HEK293 (cell line): ENCODE measurements around the gene NHS.
A peak's percentile ranks its signal among the peaks of the same experiment; 100 is the strongest.

Experiments used
- CTCF ChIA-PET: fragments of 350-600 bp; formaldehyde crosslinking; extraction: SDS; loops from one replicate; lab custom pipeline; 2021; ENCODE audit warnings: antibody characterized with exemption; lab: Yijun Ruan, JAX
- POLR2A ChIA-PET: fragments of 300-600 bp; formaldehyde crosslinking; extraction: SDS; loops from one replicate; lab custom pipeline; 2020; ENCODE audit warnings: antibody characterized with exemption, inconsistent platforms; lab: Yijun Ruan, JAX
- H3K27ac ChIP-seq: fragments of 200-500 bp; sonication (Bioruptor generic); 2 replicates; pipeline ENCODE4 v1.5.1; 2014; ENCODE audit warnings: low read depth, low read length, control low read depth, inconsistent platforms; ENCODE audit errors: extremely low read depth
- H3K36me3 ChIP-seq, 2 experiments: fragments of 200-500 bp in 1 of 2; sonication (Bioruptor generic) in 1 of 2; 1 replicate in 1 of 2; 2 replicates in 1 of 2; pipeline ENCODE4 v1.5.1; 2014 to 2017; ENCODE audit warnings: inconsistent platforms in 2 of 2, low read length in 2 of 2; ENCODE audit not compliant: control insufficient read depth in 2 of 2, insufficient read depth in 1 of 2
- H3K4me1 ChIP-seq: fragments of 200-500 bp; sonication (Bioruptor generic); 2 replicates; pipeline ENCODE4 v1.5.1; 2014; ENCODE audit warnings: mild to moderate bottlenecking, low read length, inconsistent platforms; ENCODE audit not compliant: control insufficient read depth, insufficient read depth
- H3K4me3 ChIP-seq: 2 replicates; pipeline ENCODE4 v1.5.1; 2011; ENCODE audit warnings: low read depth, mild to moderate bottlenecking, control low read depth, low read length, moderate library complexity
- H3K9me3 ChIP-seq: fragments of 200-500 bp; sonication (Bioruptor generic); 2 replicates; pipeline ENCODE4 v1.5.1; 2014; ENCODE audit warnings: low read depth, low read length, inconsistent platforms; ENCODE audit not compliant: control insufficient read depth, insufficient read depth
- GLI4 ChIP-seq: fragments of 450-650 bp; formaldehyde crosslinking; IDR thresholded peaks from 2 replicates; pipeline ENCODE4 v1.5.1; 2016; ENCODE audit warnings: missing biosample characterization, missing genetic modification characterization
- PRDM10 ChIP-seq: fragments of 450-650 bp; formaldehyde crosslinking; IDR thresholded peaks from 2 replicates; pipeline ENCODE4 v1.5.1; 2016; ENCODE audit warnings: missing biosample characterization, missing genetic modification characterization
- YY2 ChIP-seq: fragments of 450-650 bp; formaldehyde crosslinking; IDR thresholded peaks from 2 replicates; pipeline ENCODE4 v1.5.1; 2016; ENCODE audit warnings: missing biosample characterization, missing genetic modification characterization
- ZBTB10 ChIP-seq: fragments of 450-650 bp; formaldehyde crosslinking; IDR thresholded peaks from 2 replicates; pipeline ENCODE4 v1.5.1; 2016; ENCODE audit warnings: missing biosample characterization, missing genetic modification characterization
- ZBTB49 ChIP-seq: fragments of 450-650 bp; formaldehyde crosslinking; IDR thresholded peaks from 2 replicates; pipeline ENCODE4 v1.5.1; 2016; ENCODE audit warnings: missing biosample characterization, missing genetic modification characterization, low read depth
- ZNF26 ChIP-seq: fragments of 450-650 bp; formaldehyde crosslinking; IDR thresholded peaks from 2 replicates; pipeline ENCODE4 v1.5.1; 2016; ENCODE audit warnings: missing biosample characterization, missing genetic modification characterization
- ZNF416 ChIP-seq: fragments of 450-650 bp; formaldehyde crosslinking; IDR thresholded peaks from 2 replicates; pipeline ENCODE4 v1.5.1; 2016; ENCODE audit warnings: missing biosample characterization, missing genetic modification characterization
- ZNF473 ChIP-seq: fragments of 450-650 bp; formaldehyde crosslinking; IDR thresholded peaks from 2 replicates; pipeline ENCODE4 v1.5.1; 2017; ENCODE audit warnings: missing biosample characterization, missing genetic modification characterization
- ZNF530 ChIP-seq: fragments of 450-650 bp; formaldehyde crosslinking; IDR thresholded peaks from 2 replicates; pipeline ENCODE4 v1.5.1; 2016; ENCODE audit warnings: low read depth, missing biosample characterization, missing genetic modification characterization
- ZNF610 ChIP-seq: fragments of 450-650 bp; formaldehyde crosslinking; IDR thresholded peaks from 2 replicates; pipeline ENCODE4 v1.5.1; 2016; ENCODE audit warnings: missing biosample characterization, missing genetic modification characterization, borderline replicate concordance
- ZNF623 ChIP-seq: fragments of 450-650 bp; formaldehyde crosslinking; IDR thresholded peaks from 2 replicates; pipeline ENCODE4 v1.5.1; 2016; ENCODE audit warnings: missing biosample characterization, missing genetic modification characterization
- ZNF701 ChIP-seq: fragments of 450-650 bp; formaldehyde crosslinking; IDR thresholded peaks from 2 replicates; pipeline ENCODE4 v1.5.1; 2016; ENCODE audit warnings: missing biosample characterization, missing genetic modification characterization
- TF ChIP-seq, protein P1 (sequence below): fragments of 450-650 bp; formaldehyde crosslinking; IDR thresholded peaks from 2 replicates; pipeline ENCODE4 v1.5.1; 2016; ENCODE audit warnings: missing biosample characterization, missing genetic modification characterization, borderline replicate concordance

Gene NHS

GRCh38 chrX:17608888-17609287 lies 233.9 kb downstream of the NHS start:
- CTCF ChIA-PET: no interaction called here
- H3K9me3 ChIP-seq: no peaks in the 10 kb centered on the region
- no peak overlapping the region for H3K4me3 ChIP-seq
- H3K36me3 ChIP-seq: no peaks in the 10 kb centered on the region
- H3K4me1 ChIP-seq: peaks cover 18% of the 10 kb centered on the region; the same call in 1 of the 2 replicates
- POLR2A ChIA-PET: no interaction called here
- TF ChIP-seq PRDM10 (tag by site-specific recombination): peak; percentile 14; the same call in 1 of the 2 replicates
- TF ChIP-seq ZBTB49 (tag by site-specific recombination): no peak
- H3K27ac ChIP-seq: peak overlapping the region; percentile 34; the same call in 1 of the 2 replicates

GRCh38 chrX:17610788-17611187 lies 235.8 kb downstream of the NHS start:
- no peaks in the 10 kb centered on the region for H3K36me3 ChIP-seq
- no peak for TF ChIP-seq ZNF530 (tag by site-specific recombination)
- TF ChIP-seq ZNF701: no peak
- no peak for TF ChIP-seq ZBTB10 (tag by site-specific recombination)
- TF ChIP-seq YY2 (tag by site-specific recombination): no peak
- TF ChIP-seq ZNF623 (tag by site-specific recombination): no peak
- peaks cover 21% of the 10 kb centered on the region for H3K4me1 ChIP-seq
- H3K9me3 ChIP-seq: no peaks in the 10 kb centered on the region
- ChIA-PET POLR2A (no interaction called here), CTCF (interaction anchor here (0.9 kb wide), 1 partner anchor 21 kb away, joined by 3 read pairs; no protein-coding TSS in a partner anchor)
- no peak overlapping the region for H3K4me3 ChIP-seq
- H3K27ac ChIP-seq: no peak overlapping the region

DNA sequence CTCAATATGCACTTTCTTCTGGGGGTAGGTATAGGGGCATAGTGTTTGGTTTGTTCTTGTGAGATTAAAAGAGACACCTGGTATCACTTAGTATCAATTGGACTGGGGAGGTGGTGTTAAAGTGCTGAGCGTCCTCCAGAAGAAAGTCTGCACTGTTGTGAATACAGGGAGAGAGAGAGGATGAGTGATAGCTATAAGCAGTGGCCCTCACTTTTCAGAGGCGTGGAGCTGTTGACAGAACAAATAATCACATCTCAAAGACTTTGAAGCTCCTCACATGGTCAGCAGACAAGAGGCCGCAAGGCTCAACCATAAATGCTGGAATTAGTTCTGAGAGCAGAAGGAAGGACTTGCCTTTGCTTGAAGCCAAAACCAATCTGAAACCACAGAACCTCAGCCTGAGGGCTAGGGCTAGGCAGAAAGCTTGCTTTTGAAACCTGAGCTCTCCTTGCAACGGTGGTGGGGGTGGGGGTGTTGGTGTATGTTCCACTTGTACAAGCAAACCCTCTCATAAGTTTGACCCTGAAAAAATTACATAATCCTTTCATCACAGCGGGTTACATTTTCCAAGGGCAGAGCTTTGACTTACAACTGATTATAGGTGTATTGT lies 239.1 kb downstream of the NHS start:
- peak overlapping the region; percentile 38 for H3K27ac ChIP-seq
- no peaks in the 10 kb centered on the region for H3K36me3 ChIP-seq
- peaks cover 15% of the 10 kb centered on the region for H3K4me1 ChIP-seq
- ChIA-PET POLR2A (interaction anchor here (0.5 to 0.8 kb wide), 2 partner anchors 53 to 215 kb away, joined by 3 read pairs; no protein-coding TSS in a partner anchor), CTCF (interaction anchor here (0.5 to 0.6 kb wide), 3 partner anchors 24 to 1626 kb away, joined by 3 to 4 read pairs (median 3); no protein-coding TSS in a partner anchor)
- no peak overlapping the region for H3K4me3 ChIP-seq
- H3K9me3 ChIP-seq: no peaks in the 10 kb centered on the region
- TF ChIP-seq, protein P1, sequence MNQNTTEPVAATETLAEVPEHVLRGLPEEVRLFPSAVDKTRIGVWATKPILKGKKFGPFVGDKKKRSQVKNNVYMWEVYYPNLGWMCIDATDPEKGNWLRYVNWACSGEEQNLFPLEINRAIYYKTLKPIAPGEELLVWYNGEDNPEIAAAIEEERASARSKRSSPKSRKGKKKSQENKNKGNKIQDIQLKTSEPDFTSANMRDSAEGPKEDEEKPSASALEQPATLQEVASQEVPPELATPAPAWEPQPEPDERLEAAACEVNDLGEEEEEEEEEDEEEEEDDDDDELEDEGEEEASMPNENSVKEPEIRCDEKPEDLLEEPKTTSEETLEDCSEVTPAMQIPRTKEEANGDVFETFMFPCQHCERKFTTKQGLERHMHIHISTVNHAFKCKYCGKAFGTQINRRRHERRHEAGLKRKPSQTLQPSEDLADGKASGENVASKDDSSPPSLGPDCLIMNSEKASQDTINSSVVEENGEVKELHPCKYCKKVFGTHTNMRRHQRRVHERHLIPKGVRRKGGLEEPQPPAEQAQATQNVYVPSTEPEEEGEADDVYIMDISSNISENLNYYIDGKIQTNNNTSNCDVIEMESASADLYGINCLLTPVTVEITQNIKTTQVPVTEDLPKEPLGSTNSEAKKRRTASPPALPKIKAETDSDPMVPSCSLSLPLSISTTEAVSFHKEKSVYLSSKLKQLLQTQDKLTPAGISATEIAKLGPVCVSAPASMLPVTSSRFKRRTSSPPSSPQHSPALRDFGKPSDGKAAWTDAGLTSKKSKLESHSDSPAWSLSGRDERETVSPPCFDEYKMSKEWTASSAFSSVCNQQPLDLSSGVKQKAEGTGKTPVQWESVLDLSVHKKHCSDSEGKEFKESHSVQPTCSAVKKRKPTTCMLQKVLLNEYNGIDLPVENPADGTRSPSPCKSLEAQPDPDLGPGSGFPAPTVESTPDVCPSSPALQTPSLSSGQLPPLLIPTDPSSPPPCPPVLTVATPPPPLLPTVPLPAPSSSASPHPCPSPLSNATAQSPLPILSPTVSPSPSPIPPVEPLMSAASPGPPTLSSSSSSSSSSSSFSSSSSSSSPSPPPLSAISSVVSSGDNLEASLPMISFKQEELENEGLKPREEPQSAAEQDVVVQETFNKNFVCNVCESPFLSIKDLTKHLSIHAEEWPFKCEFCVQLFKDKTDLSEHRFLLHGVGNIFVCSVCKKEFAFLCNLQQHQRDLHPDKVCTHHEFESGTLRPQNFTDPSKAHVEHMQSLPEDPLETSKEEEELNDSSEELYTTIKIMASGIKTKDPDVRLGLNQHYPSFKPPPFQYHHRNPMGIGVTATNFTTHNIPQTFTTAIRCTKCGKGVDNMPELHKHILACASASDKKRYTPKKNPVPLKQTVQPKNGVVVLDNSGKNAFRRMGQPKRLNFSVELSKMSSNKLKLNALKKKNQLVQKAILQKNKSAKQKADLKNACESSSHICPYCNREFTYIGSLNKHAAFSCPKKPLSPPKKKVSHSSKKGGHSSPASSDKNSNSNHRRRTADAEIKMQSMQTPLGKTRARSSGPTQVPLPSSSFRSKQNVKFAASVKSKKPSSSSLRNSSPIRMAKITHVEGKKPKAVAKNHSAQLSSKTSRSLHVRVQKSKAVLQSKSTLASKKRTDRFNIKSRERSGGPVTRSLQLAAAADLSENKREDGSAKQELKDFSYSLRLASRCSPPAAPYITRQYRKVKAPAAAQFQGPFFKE (tag by site-specific recombination): no peak
- TF ChIP-seq ZNF416 (tag by site-specific recombination) (no peak), GLI4 (tag by site-specific recombination) (no peak), ZNF473 (tag by site-specific recombination) (no peak), ZNF26 (tag by site-specific recombination) (no peak), ZNF610 (0 out of 2 replicates have a peak, but pooled peaks have one; percentile 17)
